Measurements from ENCODE around the gene DSCAML1. TPM values are rescaled to one million over a fixed set of nuclear protein-coding genes. Genes with fewer than 3 reads are reported as not detected.

Gene DSCAML1
- total and polyA plus RNA-seq, 2 of the 8 experiments (the other 6 are each of a cell fraction or from before 2014, with no cell fraction given), result 0.19 to 0.24 TPM

- no peak overlapping the region for H2BK120ac ChIP-seq (replicated peaks; ENCODE audit: low read depth, low read length)
- no peaks in the 10 kb centered on the region for H3K79me2 ChIP-seq (ENCODE audit: control insufficient read depth in 1 of 2, insufficient read depth in 2 of 2, low read length in 2 of 2)
- H3K36me3 ChIP-seq (ENCODE audit: control insufficient read depth in 2 of 4, insufficient read depth in 4 of 4, low read length in 3 of 4), result no peaks in the 10 kb centered on the region
- H4K8ac ChIP-seq (ENCODE audit: extremely low read depth, insufficient read depth, low read length), result no peak overlapping the region
- FAIRE-seq (no peak), DNase-seq (ENCODE audit: low read depth in 1 of 2, low spot score in 2 of 2) (no peak)
- ChIA-PET CTCF (ENCODE audit: partially characterized antibody) (interaction anchor here (0.6 to 10.9 kb wide), 35 partner anchors 8 to 522 kb away, joined by 3 to 142 read pairs (median 11); partner anchors contain the start of gene FXYD2), POLR2A (ENCODE audit: partially characterized antibody) (no interaction called here)
- no peaks in the 10 kb centered on the region; a peak in 1 of 7 replicates for H3K27me3 ChIP-seq (replicated peaks in 1 of 4; ENCODE audit: control insufficient read depth in 3 of 4, extremely low read depth in 1 of 4, insufficient read depth in 3 of 4, low read length in 3 of 4)
- H3K4me3 ChIP-seq (ENCODE audit: extremely low read depth in 1 of 4, insufficient read depth in 2 of 4, low read depth in 3 of 4, low read length in 4 of 4), result no peak overlapping the region
- H3K4me1 ChIP-seq (replicated peaks in 1 of 4; ENCODE audit: control insufficient read depth in 3 of 4, insufficient read depth in 4 of 4, low read length in 3 of 4), result peaks cover 0 to 4% (median 1%) of the 10 kb centered on the region in 4 experiments; a peak in 6 of 7 replicates
- no peak overlapping the region for H2BK5ac ChIP-seq (ENCODE audit: low read depth, low read length)
- H2BK20ac ChIP-seq (ENCODE audit: low read length), result no peak overlapping the region
- H3K56ac ChIP-seq (replicated peaks; ENCODE audit: insufficient read length, low read depth, low read length), result no peak overlapping the region
- H3K14ac ChIP-seq (ENCODE audit: insufficient read length), result no peak overlapping the region
- H3K23ac ChIP-seq (ENCODE audit: insufficient read length), result no peak overlapping the region
- H3K79me1 ChIP-seq (ENCODE audit: low read depth, low read length), result no peaks in the 10 kb centered on the region
- 0 out of 7 replicates have a peak overlapping the region, but pooled peaks of 1 of the 4 experiments have one; percentile 24 for H3K9ac ChIP-seq (replicated peaks in 1 of 4; ENCODE audit: extremely low read depth in 1 of 4, low read depth in 3 of 4, low read length in 3 of 4)
- no peak overlapping the region for H3K4me2 ChIP-seq (ENCODE audit: insufficient read depth in 1 of 2, low read depth in 2 of 2, low read length in 2 of 2)
- no peak overlapping the region for H4K5ac ChIP-seq (ENCODE audit: insufficient read length, low read depth, low read length)
- H3K18ac ChIP-seq (ENCODE audit: extremely low read depth, low read length), result no peak overlapping the region
- no peaks in the 10 kb centered on the region for H4K20me1 ChIP-seq (replicated peaks in 1 of 2; ENCODE audit: control insufficient read depth in 1 of 2, insufficient read depth in 2 of 2, low read length in 2 of 2)
- H4K91ac ChIP-seq (replicated peaks; ENCODE audit: insufficient read length, low read length), result no peak overlapping the region
- no peak overlapping the region for H3K4ac ChIP-seq (replicated peaks; ENCODE audit: insufficient read length, low read depth, low read length)
- H3K27ac ChIP-seq (ENCODE audit: low read depth, low read length), result no peak overlapping the region
- 79% methylated on average over 4 of the region's 4 CpGs; no CpG with 5 or more reads in 1 of the 2 experiments for WGBS, 2 experiments (ENCODE audit: extremely low coverage in 1 of 2, insufficient coverage in 1 of 2, insufficient read length in 1 of 2, insufficient replicate concordance in 2 of 2, low coverage in 1 of 2, low lambda C conversion rate in 2 of 2, missing lambda C conversion rate in 1 of 2)
- no peaks in the 10 kb centered on the region for H3K9me3 ChIP-seq (ENCODE audit: insufficient read depth in 2 of 2, low read depth in 1 of 2, low read length in 1 of 2)
- H3K23me2 ChIP-seq (ENCODE audit: low read depth, low read length), result no peaks in the 10 kb centered on the region
- no peak overlapping the region for H2AK5ac ChIP-seq (ENCODE audit: low read depth, low read length)
- no peak overlapping the region for H2BK15ac ChIP-seq (ENCODE audit: low read length)
- H2AFZ ChIP-seq (ENCODE audit: low read length), result no peak overlapping the region
- no peak for TF ChIP-seq SP1 (IDR thresholded peaks at IDR 0.05; ENCODE audit: low read depth, low read length)
- TF ChIP-seq SIRT6 (IDR thresholded peaks at IDR 0.05; ENCODE audit: low read length), result no peak
- H2BK12ac ChIP-seq (ENCODE audit: low read depth, low read length), result no peak overlapping the region
Observed at GRCh38 chr11:117424781-117425180, 372.2 kb downstream of the DSCAML1 start.

Measured in H1 (cell line).